Measurements from ENCODE around the gene UGT1A7.
A peak's percentile ranks its signal among the peaks of the same experiment; 100 is the strongest.
"Not testable (repeated sequence)": the region's sequence is repeated elsewhere in the genome, so short reads cannot be mapped to it uniquely, and the experiment has no call there.

Gene UGT1A7

DNA sequence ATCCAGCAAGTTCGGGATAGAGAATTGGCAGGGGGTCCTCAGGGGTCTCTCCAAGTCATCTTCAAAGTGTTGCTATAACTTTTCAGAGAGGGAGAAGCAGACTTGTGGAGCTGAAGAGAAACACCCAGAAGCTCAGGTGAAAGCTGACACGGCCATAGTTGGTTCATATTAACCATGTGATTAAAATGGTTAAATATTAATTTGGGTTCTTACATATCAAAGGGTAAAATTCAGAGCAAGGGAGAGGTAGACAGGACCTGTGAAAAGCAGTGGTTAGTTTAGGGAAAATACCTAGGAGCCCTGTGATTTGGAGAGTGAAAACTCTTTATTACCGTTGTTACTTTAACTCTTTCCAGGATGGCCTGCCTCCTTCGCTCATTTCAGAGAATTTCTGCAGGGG, 10.9 kb downstream of the UGT1A7 start, which contains the start of gene UGT1A6:
Gene UGT1A6 (plus strand): TSS at position 243 of the 400 bp plus-strand sequence. CDS start 115 bp downstream, at position 358.
- Histone ChIP-seq H3K27ac (ENCODE audit: poor library complexity, severe bottlenecking) (peak within 1 kb of the TSS; percentile 87), H3K36me3 (ENCODE audit: low read depth) (no peaks in the 10 kb centered on the region), H3K4me1 (ENCODE audit: insufficient read depth, poor library complexity, severe bottlenecking) (peaks cover 25% of the 10 kb centered on the region), H3K4me3 (ENCODE audit: severe bottlenecking) (peak within 1 kb of the TSS; percentile 22), H3K27me3 (ENCODE audit: insufficient read depth, poor library complexity, severe bottlenecking) (no peaks in the 10 kb centered on the region), H3K9me3 (ENCODE audit: severe bottlenecking) (no peaks in the 10 kb centered on the region)
- no peak for DNase-seq (ENCODE audit: low spot score)
- ATAC-seq (ENCODE audit: low read depth) = no peak
- TF ChIP-seq, protein P1, sequence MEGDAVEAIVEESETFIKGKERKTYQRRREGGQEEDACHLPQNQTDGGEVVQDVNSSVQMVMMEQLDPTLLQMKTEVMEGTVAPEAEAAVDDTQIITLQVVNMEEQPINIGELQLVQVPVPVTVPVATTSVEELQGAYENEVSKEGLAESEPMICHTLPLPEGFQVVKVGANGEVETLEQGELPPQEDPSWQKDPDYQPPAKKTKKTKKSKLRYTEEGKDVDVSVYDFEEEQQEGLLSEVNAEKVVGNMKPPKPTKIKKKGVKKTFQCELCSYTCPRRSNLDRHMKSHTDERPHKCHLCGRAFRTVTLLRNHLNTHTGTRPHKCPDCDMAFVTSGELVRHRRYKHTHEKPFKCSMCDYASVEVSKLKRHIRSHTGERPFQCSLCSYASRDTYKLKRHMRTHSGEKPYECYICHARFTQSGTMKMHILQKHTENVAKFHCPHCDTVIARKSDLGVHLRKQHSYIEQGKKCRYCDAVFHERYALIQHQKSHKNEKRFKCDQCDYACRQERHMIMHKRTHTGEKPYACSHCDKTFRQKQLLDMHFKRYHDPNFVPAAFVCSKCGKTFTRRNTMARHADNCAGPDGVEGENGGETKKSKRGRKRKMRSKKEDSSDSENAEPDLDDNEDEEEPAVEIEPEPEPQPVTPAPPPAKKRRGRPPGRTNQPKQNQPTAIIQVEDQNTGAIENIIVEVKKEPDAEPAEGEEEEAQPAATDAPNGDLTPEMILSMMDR (IDR thresholded peaks at IDR 0.05; ENCODE audit: poor library complexity, severe bottlenecking) = no peak

DNA sequence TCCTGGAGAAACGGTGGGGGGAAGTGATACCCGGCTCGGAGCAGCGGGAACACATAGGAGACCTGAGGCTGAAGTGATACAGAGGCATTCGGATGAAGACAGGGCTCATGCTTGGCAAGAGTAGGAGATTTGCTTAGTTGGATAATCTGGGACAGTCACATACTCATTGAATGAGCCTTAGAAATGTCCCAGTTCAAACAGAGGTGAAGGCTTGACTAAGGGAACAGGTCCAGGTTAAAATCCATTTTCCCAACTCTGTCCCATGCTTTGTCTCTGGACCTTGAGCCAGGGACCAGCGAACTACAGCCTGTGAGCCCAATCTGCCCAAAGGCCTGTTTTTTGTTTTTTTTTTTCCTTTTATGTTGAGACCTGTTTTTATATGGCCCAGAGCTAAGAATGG, 12.3 kb downstream of the UGT1A7 start:
- H3K27me3 ChIP-seq (ENCODE audit: insufficient read depth, poor library complexity, severe bottlenecking) = no peaks in the 10 kb centered on the region
- H3K27ac ChIP-seq (ENCODE audit: poor library complexity, severe bottlenecking) = no peak overlapping the region
- no peaks in the 10 kb centered on the region for H3K36me3 ChIP-seq (ENCODE audit: low read depth)
- H3K4me1 ChIP-seq (ENCODE audit: insufficient read depth, poor library complexity, severe bottlenecking) = peaks cover 25% of the 10 kb centered on the region
- H3K9me3 ChIP-seq (ENCODE audit: severe bottlenecking) = no peaks in the 10 kb centered on the region
- no peak for DNase-seq (ENCODE audit: low spot score)
- TF ChIP-seq, protein P1 (IDR thresholded peaks at IDR 0.05; ENCODE audit: poor library complexity, severe bottlenecking) = no peak
- H3K4me3 ChIP-seq (ENCODE audit: severe bottlenecking) = no peak overlapping the region
- ATAC-seq (ENCODE audit: low read depth) = no peak

DNA sequence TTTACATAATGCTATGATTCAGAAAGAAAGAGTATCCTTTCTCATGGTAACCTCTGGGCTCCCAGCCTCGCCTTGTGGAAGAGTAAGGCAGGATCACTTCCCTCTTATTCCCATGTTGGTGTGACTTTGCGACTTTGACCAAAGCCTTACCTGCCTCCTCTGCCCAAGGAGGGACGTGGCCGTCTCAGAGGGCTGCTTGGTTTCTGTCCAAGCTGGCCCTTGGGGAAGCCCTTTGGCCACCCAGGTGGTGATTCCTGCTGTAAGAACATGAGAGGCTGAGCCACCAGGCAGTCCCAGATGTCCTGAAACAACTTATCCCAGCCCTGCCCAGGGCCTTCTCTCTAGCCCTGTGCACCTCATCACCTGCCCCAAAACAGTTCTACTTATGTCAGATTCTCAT, 17.0 kb downstream of the UGT1A7 start:
- H3K4me1 ChIP-seq (ENCODE audit: insufficient read depth, poor library complexity, severe bottlenecking) = peaks cover 8% of the 10 kb centered on the region
- TF ChIP-seq, protein P1 (IDR thresholded peaks at IDR 0.05; ENCODE audit: poor library complexity, severe bottlenecking) = no peak
- DNase-seq (ENCODE audit: low spot score) (no peak), ATAC-seq (ENCODE audit: low read depth) (no peak)
- H3K27ac ChIP-seq (ENCODE audit: poor library complexity, severe bottlenecking) = no peak overlapping the region
- no peak overlapping the region for H3K4me3 ChIP-seq (ENCODE audit: severe bottlenecking)
- H3K27me3 ChIP-seq (ENCODE audit: insufficient read depth, poor library complexity, severe bottlenecking) = no peaks in the 10 kb centered on the region
- H3K9me3 ChIP-seq (ENCODE audit: severe bottlenecking) = no peaks in the 10 kb centered on the region
- H3K36me3 ChIP-seq (ENCODE audit: low read depth) = no peaks in the 10 kb centered on the region

DNA sequence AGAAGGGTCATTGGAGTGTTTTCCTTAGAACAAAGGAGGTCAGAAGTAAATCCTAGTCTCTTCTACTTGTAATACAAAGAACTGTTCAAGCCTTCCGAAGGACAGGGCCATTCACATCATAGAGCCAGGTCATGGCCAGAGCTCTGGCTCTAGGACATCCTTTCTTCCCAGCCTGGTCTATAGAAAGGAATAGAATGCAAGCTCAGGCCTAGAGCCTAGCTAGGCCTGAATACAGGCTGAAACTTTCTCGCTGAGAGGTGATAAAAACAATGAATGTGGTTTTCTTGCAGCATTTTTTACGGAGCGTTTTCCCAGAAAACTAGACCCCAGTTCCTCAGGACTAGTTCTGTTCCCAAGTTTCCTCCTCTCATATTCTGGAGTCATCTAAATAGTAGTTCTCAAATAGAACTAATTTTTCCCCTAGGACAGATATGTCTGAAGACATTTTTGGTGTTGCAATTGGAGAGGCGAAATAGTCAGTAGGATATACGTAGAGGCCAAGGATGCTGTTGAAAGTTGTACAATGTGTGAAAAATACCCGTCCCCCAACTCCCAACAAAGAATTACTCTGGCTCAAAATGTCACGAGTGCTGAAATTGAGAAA, 17.8 kb downstream of the UGT1A7 start:
- Histone ChIP-seq H3K27me3 (ENCODE audit: insufficient read depth, poor library complexity, severe bottlenecking) (no peaks in the 10 kb centered on the region), H3K9me3 (ENCODE audit: severe bottlenecking) (no peaks in the 10 kb centered on the region), H3K36me3 (ENCODE audit: low read depth) (no peaks in the 10 kb centered on the region), H3K27ac (ENCODE audit: poor library complexity, severe bottlenecking) (peak overlapping the region; percentile 24), H3K4me1 (ENCODE audit: insufficient read depth, poor library complexity, severe bottlenecking) (peaks cover 8% of the 10 kb centered on the region), H3K4me3 (ENCODE audit: severe bottlenecking) (no peak overlapping the region)
- TF ChIP-seq, protein P1 (IDR thresholded peaks at IDR 0.05; ENCODE audit: poor library complexity, severe bottlenecking) = no peak
- DNase-seq (ENCODE audit: low spot score) (no peak), ATAC-seq (ENCODE audit: low read depth) (no peak)

DNA sequence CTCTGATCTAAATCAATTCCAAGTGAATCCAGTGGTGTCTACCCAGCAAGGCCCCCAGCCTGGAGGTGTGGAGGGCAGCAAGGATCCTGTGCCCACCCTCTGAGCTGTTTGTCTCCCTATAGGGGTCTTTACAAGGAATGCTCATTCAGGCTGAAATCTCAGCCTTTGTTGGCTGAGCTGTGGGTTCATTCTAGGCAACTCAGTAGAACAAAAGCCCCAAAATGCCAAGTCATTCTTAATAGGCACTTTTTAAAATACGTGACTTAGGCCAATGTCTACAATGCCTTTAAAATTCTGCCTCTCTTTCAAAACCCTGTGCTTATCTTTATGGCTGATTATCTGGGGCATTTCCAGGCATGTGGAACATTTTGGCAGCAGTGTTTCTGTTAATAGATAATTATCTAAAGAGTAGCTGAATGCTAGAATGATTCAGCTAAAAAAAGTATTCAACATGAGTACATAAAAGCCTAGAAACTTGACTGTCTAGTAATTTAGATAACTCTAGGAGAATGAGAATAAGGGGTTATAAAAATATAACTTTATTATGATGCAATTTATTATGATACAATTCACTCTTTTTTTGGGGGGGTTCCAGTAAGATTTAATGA, 18.4 kb downstream of the UGT1A7 start:
- Histone ChIP-seq H3K9me3 (ENCODE audit: severe bottlenecking) (no peaks in the 10 kb centered on the region), H3K4me3 (ENCODE audit: severe bottlenecking) (no peak overlapping the region), H3K27ac (ENCODE audit: poor library complexity, severe bottlenecking) (peak overlapping the region; percentile 24), H3K36me3 (ENCODE audit: low read depth) (no peaks in the 10 kb centered on the region), H3K4me1 (ENCODE audit: insufficient read depth, poor library complexity, severe bottlenecking) (peaks cover 8% of the 10 kb centered on the region), H3K27me3 (ENCODE audit: insufficient read depth, poor library complexity, severe bottlenecking) (no peaks in the 10 kb centered on the region)
- DNase-seq (ENCODE audit: low spot score) = no peak
- no peak for ATAC-seq (ENCODE audit: low read depth)
- TF ChIP-seq, protein P1 (IDR thresholded peaks at IDR 0.05; ENCODE audit: poor library complexity, severe bottlenecking) = no peak

DNA sequence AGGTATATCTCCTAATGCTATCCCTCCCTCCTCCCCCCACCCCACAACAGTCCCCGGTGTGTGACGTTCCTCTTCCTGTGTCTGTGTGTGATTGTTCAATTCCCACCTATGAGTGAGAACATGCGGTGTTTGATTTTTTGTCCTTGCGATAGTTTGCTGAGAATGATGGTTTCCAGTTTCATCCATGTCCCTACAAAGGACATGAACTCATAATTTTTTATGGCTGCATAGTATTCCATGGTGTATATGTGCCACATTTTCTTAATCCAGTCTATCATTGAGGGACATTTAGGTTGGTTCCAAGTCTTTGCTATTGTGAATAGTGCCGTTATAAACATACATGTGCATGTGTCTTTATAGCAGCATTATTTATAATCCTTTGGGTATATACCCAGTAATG, 19.1 kb downstream of the UGT1A7 start:
- not testable (repeated sequence) for ATAC-seq (ENCODE audit: low read depth); DNase-seq (ENCODE audit: low spot score); H3K9me3 ChIP-seq (ENCODE audit: severe bottlenecking); H3K4me3 ChIP-seq (ENCODE audit: severe bottlenecking); H3K27ac ChIP-seq (ENCODE audit: poor library complexity, severe bottlenecking); H3K36me3 ChIP-seq (ENCODE audit: low read depth); H3K27me3 ChIP-seq (ENCODE audit: insufficient read depth, poor library complexity, severe bottlenecking)
- H3K4me1 ChIP-seq (ENCODE audit: insufficient read depth, poor library complexity, severe bottlenecking) = peaks cover 10% of the 10 kb centered on the region
